GM21381 (cell line): ENCODE results near the gene SLC30A5.
"Not testable (repeated sequence)": the region's sequence is repeated elsewhere in the genome, so short reads cannot be mapped to it uniquely, and the experiment has no call there.

Experiments used
- ATAC-seq: cut with Tn5 transposase; IDR thresholded peaks from one replicate; pipeline ENCODE4 v1.9.1; 2021; ENCODE audit warnings: mild to moderate bottlenecking, moderate library complexity; ENCODE audit not compliant: unreplicated experiment

Gene SLC30A5

GRCh38 chr5:69093771-69094482, at the start of gene SLC30A5:
TSS of gene SLC30A5 (plus strand) at chr5:69094014. CDS start at chr5:69094256, 242 bp downstream.
- ATAC-seq: peak; percentile 98

DNA sequence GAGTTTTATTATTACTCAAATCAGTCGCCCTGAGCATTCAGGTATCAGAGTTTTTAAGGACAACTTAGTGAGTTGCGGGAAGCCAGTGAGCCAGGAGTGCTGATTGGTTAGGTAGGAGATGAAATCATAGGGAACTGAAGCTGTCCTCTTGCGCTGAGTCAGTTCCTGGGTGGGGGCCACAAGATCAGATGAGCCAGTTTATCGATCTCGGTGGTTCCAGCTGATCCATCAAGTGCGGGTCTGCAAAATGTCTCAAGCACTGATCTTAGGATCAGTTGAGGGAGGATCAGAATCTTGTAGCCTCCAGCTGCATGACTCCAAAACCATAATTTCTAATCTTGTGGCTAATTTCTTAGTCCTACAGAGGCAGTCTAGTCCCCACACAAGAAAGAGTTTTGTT, 48.6 kb upstream of the SLC30A5 start:
- not testable (repeated sequence) for ATAC-seq

DNA sequence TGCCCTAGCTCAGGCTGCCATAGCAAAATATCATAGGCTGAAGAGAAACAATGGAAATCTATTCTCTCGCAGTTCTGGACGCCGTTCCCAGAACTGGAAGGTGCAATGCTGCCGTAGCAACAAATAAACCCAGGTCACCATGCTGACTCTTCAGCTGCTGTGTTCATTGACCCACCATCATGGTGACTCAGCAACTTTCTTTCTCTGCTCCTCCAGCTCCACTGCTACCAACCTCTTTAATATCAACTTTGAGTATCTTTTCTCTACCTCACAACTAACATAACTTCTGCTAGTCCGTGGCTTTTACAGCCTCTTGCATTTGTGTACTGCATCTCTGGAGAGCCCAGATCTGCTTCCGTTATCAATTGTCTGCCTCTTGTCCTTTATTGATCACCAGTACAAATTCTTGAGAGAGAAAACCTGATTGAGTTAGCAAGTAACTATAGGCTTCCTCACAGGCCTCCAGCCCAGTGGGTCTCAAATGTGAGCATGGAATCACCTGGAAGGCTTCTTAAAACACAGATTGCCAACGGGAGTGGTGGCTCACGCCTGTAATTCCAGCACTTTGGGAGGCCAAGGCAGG, 47.3 kb upstream of the SLC30A5 start:
- ATAC-seq: no peak

GRCh38 chr5:69048230-69048629, 45.6 kb upstream of the SLC30A5 start:
- ATAC-seq: no peak

GRCh38 chr5:69049151-69049550, 44.7 kb upstream of the SLC30A5 start:
- ATAC-seq: no peak

DNA sequence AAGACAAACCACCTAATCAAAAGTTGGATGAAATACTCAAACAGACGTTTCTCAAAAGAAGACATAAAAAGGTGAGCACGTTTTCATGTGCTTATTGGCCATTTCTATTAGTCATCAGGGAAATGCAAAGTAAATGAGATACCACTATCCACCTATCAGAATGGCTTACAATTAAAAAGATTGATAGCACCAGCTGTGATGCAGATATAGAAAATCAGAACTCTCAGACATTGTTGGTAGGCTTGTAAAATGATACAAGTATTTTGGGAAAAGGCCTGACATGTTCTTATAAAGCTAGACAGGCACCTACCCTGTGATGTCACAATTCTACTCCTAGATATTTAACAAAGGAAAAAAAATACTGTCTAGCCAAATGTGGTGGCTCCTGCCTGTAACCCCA, 44.0 kb upstream of the SLC30A5 start:
- no peak for ATAC-seq

DNA sequence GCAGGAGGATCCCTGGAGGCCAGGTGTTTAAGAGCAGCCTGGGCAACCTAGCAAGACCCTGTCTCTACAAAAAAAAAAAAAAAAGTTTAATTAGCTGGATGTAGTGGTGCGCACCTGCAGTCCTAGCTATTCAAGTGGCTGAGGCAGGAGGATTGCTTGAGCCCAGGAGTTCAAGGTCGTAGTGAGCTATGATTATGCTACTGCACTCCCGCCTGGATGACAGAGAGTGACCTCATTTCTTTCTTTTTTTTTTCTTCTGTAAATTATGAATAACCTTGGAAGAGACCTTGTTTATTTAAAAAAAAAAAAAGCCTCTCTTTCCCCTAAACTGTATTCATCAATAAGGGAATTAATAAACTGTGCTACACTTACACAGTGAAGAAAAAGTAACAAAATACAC, 43.6 kb upstream of the SLC30A5 start:
- no peak for ATAC-seq

GRCh38 chr5:69052181-69052580, 41.6 kb upstream of the SLC30A5 start:
- ATAC-seq: no peak

DNA sequence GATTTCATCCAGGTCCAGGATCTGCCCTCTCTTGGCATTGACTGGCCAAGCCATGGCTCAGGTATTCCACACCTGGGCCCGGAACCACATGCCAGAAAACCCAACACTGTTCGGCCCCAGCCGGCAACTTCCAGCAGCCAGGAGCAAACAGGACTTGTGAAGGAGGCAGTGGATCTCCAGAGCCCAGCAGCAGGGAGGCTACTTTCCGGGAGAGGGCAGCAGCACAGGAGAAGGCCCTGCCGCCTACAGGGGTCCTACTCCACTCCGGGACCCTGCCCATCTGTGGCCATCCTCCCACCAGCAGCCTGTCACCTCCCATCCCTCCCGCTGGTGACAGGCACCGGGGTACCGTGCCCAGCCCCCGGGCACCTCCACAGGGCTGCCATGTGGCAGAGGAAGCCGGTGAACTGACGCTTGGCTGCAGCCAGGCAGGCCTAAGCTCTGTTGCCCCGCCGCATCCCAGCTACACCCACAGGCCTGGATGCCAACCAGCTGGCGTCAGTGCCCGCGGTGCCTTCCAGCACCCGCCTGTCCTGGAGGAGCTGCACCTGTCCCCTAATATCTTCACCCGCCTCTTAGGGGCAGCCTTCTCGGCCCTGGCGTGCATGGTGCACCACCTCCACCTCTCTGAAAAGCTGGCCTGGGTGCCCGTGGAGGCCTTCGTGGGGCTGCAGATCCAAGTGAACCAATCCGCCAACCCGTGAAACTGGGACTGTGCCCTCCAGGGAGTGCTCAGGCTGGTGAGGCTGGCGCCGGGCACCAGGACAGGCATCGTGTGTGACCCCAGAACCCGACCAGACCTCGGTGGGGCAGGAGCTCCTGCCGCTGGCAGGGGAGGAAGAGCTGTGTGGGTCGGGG, 18.9 kb upstream of the SLC30A5 start:
- ATAC-seq: no peak

DNA sequence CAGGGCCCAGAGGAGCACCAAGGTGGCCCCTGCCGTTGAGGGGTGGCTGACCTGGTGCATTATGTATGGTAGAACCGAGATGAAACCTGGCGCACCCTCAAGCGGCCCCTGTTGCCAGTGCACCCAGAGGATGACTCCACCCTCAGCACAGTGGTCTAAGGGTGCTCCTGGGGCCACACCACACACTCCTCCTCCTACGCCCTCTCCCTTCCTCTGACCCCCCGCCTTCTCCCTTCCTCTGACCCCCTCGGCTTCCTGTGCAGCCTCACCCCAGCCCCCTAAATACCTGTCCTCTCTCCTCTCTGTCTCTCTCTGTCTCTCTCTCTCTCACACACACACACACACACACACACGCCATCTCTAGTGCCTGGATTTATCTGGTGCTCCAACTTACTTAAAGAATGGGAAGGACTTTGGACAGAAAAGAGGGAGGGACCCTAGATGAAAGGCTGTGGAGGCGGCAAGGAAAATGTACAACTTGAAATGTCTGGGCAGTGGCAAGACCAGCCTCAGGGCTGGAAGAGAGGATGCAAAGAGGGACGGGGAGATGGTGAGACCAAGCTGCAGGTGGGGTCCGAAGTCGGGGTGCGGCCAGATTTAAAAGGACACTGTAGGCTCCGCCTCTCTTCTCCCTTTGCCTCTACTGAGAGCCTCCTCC, 18.2 kb upstream of the SLC30A5 start:
- no peak for ATAC-seq

- ATAC-seq: no peak
Observed at GRCh38 chr5:69078921-69079540, 14.8 kb upstream of the SLC30A5 start.

- ATAC-seq: no peak
Observed at GRCh38 chr5:69079556-69079955, 14.3 kb upstream of the SLC30A5 start.

GRCh38 chr5:69083412-69083811, 10.4 kb upstream of the SLC30A5 start:
- ATAC-seq: no peak

- ATAC-seq: no peak
Observed at GRCh38 chr5:69084195-69084594, 9.6 kb upstream of the SLC30A5 start.

DNA sequence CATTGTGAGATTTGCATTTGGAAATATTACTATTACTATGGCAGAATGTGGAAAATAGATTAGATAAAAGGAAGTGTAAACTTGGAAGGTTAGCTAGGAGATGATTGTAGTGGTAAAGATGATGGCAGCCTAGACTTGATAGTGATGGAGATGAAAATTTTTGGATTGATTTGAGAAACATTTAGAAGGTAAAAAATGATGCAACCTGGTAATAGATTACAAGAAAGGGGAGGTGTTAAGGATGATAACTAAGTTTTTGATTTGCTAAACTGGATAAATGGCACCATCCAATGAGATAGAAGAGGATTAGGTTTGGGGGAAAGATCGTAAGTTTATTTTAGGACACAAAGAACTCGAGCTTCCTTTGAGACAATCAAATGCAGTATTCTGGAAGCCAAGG, 8.9 kb upstream of the SLC30A5 start:
- no peak for ATAC-seq

GRCh38 chr5:69086206-69086605, 7.6 kb upstream of the SLC30A5 start:
- no peak for ATAC-seq

DNA sequence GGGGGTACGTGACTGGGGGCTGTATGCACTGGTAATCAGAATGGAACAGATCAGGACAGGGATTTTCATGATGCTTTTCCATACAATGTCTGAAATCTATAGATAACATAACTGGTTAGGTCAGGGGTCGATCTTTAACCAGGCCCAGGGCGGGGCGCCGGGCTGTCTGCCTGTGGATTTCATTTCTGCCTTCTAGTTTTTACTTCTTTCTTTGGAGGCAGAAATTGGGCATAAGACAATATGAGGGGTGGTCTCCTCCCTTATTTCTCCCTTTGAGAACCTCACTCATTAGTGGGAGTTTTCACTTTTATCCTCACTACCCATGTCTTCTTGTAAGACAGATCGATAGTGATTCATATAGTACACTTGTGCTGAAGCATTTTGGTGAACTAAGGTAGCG, 5.8 kb upstream of the SLC30A5 start:
- not testable (repeated sequence) for ATAC-seq

DNA sequence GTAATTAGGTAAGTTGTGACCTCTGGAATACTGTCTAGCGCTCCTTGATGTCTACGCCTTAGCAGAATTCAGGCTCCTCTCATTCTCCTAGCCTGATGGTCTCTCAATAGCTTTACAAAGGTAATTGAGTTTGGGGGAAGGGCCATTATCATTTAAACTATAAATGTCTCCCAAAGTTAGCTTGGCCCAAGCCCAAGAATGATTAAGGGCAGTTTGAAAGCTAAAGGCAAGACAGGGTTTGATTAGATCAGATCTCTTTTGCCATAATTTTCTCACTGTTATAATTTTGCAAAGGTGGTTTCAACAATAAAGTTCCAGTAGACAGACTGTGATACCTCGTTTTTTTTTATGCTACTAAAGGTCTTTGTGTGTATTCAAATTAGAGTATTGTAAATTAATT, 3.7 kb upstream of the SLC30A5 start:
- no peak for ATAC-seq

GRCh38 chr5:69091771-69092170, 2.0 kb upstream of the SLC30A5 start:
- ATAC-seq: no peak

GRCh38 chr5:69092969-69093368, 845 bp upstream of the SLC30A5 start:
- no peak for ATAC-seq

GRCh38 chr5:69099302-69099701, 5.5 kb downstream of the SLC30A5 start:
- no peak for ATAC-seq
